Glutamatergic neuron (in vitro differentiated cells): Measurements from ENCODE around the gene UBXN1. TPM values are rescaled to one million over a fixed set of nuclear protein-coding genes. Genes with fewer than 3 reads are reported as not detected.

Source experiments
- DNase-seq: peaks from one replicate; pipeline ENCODE4 v3.0.0; 2022
- H3K27ac Mint-ChIP-seq: one replicate; pipeline ENCODE4 v1.8.0; 2020; ENCODE audit warnings: mild to moderate bottlenecking, mixed read lengths, inconsistent platforms; ENCODE audit not compliant: unreplicated experiment
- H3K27me3 Mint-ChIP-seq: one replicate; pipeline ENCODE4 v1.8.0; 2020; ENCODE audit warnings: mild to moderate bottlenecking, moderate library complexity, mixed read lengths, inconsistent platforms; ENCODE audit not compliant: unreplicated experiment
- H3K36me3 Mint-ChIP-seq: one replicate; pipeline ENCODE4 v1.8.0; 2020; ENCODE audit warnings: mild to moderate bottlenecking, mixed read lengths, inconsistent platforms; ENCODE audit not compliant: unreplicated experiment
- H3K4me1 Mint-ChIP-seq: one replicate; pipeline ENCODE4 v1.8.0; 2020; ENCODE audit warnings: mild to moderate bottlenecking, low read depth, mixed read lengths, inconsistent platforms; ENCODE audit not compliant: unreplicated experiment
- H3K4me3 Mint-ChIP-seq: one replicate; pipeline ENCODE4 v1.8.0; 2020; ENCODE audit warnings: mild to moderate bottlenecking, mixed read lengths, inconsistent platforms; ENCODE audit not compliant: unreplicated experiment
- H3K9me3 Mint-ChIP-seq: one replicate; pipeline ENCODE4 v1.8.0; 2020; ENCODE audit warnings: mild to moderate bottlenecking, moderate library complexity, mixed read lengths, inconsistent platforms; ENCODE audit not compliant: unreplicated experiment
- total RNA-seq: library from RNA; stranded (reverse); fragmentation: NEBNext Ultra II Directional; extraction: Animal tissue kit (Norgen Biotek cat#: 25700); gene quantifications from one replicate; pipeline ENCODE4 v1.2.1, GENCODE V29; 2021; ENCODE audit not compliant: unreplicated experiment
- TF ChIP-seq, protein P1 (sequence below): fragments of 200-600 bp; sonication (generic); IDR thresholded peaks from one replicate; pipeline ENCODE4 v1.5.0; 2021; ENCODE audit not compliant: partially characterized antibody, unreplicated experiment

The UBXN1 gene
- total RNA-seq, 1 donor from 2014 or later = 146 TPM

DNA sequence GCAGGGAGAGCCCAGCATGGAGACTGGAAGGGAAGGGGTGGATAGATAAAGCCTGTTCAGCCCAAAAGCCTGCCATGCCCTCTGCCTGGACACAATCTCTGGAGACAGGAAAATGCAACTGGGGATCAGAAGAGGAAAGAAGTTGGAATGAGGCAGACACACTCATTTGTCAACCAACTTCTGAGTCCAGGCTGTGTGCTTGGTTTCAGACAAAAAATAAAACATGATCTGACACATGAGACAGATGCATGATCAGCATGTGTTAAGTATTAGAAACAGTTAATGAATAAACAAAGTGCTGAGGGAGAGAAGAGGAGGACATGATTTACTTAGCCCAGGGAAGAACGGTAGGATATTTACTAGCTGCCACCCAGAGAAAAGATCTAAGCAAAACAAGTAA lies 9.6 kb upstream of the UBXN1 start:
- peaks cover 4% of the 10 kb centered on the region for H3K27me3 Mint-ChIP-seq
- peaks cover 4% of the 10 kb centered on the region for H3K36me3 Mint-ChIP-seq
- peaks cover 15% of the 10 kb centered on the region for H3K4me1 Mint-ChIP-seq
- no peak for DNase-seq
- TF ChIP-seq, protein P1, sequence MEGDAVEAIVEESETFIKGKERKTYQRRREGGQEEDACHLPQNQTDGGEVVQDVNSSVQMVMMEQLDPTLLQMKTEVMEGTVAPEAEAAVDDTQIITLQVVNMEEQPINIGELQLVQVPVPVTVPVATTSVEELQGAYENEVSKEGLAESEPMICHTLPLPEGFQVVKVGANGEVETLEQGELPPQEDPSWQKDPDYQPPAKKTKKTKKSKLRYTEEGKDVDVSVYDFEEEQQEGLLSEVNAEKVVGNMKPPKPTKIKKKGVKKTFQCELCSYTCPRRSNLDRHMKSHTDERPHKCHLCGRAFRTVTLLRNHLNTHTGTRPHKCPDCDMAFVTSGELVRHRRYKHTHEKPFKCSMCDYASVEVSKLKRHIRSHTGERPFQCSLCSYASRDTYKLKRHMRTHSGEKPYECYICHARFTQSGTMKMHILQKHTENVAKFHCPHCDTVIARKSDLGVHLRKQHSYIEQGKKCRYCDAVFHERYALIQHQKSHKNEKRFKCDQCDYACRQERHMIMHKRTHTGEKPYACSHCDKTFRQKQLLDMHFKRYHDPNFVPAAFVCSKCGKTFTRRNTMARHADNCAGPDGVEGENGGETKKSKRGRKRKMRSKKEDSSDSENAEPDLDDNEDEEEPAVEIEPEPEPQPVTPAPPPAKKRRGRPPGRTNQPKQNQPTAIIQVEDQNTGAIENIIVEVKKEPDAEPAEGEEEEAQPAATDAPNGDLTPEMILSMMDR = no peak
- H3K4me3 Mint-ChIP-seq = peak overlapping the region; percentile 22
- H3K27ac Mint-ChIP-seq = no peak overlapping the region
- H3K9me3 Mint-ChIP-seq = peaks cover 12% of the 10 kb centered on the region

DNA sequence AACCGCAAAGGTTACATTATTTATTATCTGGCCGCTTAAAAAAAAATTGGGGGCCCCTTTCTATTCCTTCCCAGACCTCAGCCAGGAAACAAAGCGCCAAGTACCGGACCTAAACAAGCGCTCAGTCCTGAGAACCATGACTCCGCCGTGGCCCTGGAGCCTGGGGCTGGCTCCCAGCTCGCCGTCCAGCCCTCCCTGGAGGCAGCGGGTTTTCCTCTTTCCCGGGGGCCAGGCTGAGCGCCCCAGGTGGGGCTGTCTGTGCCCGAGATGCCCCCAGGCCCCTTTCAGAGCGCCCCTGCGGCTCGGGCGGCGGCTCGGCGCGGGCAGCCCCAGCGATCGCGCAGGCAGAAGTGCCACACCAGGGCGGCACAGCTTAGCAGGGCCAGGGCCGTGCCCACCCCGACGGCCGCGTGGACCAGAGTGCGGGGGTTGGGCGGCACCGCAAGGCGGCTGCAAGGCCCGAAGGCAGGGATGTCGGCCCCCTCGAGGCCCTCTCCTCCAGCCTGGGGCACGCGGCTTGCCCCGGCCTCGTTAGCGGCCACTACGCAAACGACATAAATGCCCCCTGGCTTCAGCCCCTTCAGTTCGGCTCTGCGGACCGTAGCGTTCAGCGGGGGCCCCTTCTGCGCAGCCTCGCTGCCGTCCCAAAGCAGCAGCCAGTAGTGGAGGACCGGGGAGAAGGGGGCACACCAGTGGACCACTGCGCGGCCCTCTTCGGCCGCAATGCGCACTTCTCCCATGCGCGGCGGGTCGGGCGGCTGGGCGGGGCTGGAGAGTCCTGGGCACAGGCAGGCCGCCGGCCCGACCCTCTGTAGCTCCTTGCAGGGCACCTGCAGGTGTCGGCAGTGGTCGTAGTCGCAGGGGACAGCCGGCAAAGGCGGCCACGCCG lies 8.9 kb upstream of the UBXN1 start:
- Mint-ChIP-seq H3K4me1 (peaks cover 12% of the 10 kb centered on the region), H3K27ac (no peak overlapping the region), H3K9me3 (peaks cover 10% of the 10 kb centered on the region), H3K27me3 (peaks cover 4% of the 10 kb centered on the region), H3K36me3 (peaks cover 4% of the 10 kb centered on the region), H3K4me3 (no peak overlapping the region)
- TF ChIP-seq, protein P1 = no peak
- peak; percentile 57 for DNase-seq

DNA sequence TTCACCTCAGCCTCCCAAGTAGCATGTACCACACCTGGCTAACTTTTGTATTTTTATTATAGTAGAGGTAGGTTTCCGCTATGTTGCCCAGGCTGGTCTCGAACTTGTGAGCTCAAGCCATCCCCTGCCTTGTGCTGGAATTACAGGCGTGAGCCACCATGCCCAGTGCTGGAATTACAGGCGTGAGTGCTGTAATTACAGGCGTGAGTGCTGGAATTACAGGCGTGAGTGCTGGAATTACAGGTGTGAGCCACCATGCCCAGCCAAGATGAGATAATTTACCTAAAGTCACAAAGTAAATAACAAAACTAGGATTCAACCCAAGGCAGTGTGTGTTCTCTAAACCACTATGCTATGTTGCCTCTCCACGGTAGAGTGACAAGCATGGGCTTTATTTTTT lies 3.6 kb upstream of the UBXN1 start:
- Mint-ChIP-seq H3K4me3 (no peak overlapping the region), H3K36me3 (peaks cover 6% of the 10 kb centered on the region), H3K4me1 (peaks cover 17% of the 10 kb centered on the region), H3K27me3 (no peaks in the 10 kb centered on the region), H3K9me3 (peaks cover 8% of the 10 kb centered on the region), H3K27ac (no peak overlapping the region)
- TF ChIP-seq, protein P1 = no peak
- no peak for DNase-seq

DNA sequence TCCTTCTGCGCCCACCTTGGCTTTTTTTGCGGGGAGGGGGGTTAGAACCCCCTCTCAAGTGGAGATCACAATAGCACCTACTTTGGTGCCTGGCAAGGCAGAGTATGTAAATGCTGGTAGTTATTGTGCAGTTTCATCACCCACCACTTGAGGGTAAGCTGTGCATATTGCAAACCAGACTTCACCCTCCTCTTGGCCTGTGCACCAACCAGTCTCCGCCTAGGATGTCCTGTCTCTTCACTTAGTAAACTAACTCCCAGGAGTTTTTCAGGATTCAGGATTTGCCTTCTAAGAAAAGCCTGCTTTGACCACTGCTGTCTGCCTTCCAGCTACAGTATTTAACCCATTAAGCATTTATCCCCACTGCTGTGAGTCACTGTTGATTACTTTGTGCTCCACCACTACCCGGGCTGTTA lies 2.0 kb upstream of the UBXN1 start:
- no peak for DNase-seq
- Mint-ChIP-seq H3K9me3 (peaks cover 5% of the 10 kb centered on the region), H3K36me3 (peaks cover 6% of the 10 kb centered on the region), H3K27me3 (peaks cover 2% of the 10 kb centered on the region), H3K4me3 (peak overlapping the region; percentile 76), H3K27ac (peak overlapping the region; percentile 59), H3K4me1 (peaks cover 20% of the 10 kb centered on the region)
- TF ChIP-seq, protein P1 = peak; percentile 65

DNA sequence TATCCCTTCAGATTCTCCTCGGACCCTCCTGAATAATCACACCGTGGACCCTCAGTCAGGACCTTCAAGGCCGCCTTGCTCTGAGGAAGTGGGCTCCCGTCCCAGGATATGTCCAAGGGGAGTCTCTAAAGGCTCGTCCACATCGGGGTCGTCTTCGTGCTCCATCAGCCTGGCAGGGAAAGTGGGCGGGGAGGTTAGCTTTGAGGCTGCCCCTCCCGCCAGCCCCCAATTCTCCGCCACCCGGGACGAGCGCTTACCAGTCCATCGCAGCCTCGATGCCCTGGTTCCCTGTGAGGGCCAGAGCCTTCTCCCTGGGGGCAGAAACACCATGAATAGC lies 472 bp downstream of the UBXN1 start:
- Mint-ChIP-seq H3K36me3 (peaks cover 6% of the 10 kb centered on the region), H3K4me3 (peak overlapping the region; percentile 93), H3K27me3 (peaks cover 2% of the 10 kb centered on the region), H3K4me1 (peaks cover 20% of the 10 kb centered on the region), H3K9me3 (peaks cover 6% of the 10 kb centered on the region), H3K27ac (peak overlapping the region; percentile 93)
- no peak for DNase-seq
- TF ChIP-seq, protein P1 = no peak
